ENCODE data around the gene SKIL.

Gene SKIL

GRCh38 chr3:170436697-170437096 is 79.2 kb downstream of the SKIL start:
- no peak for DNase-seq (ENCODE audit: low read depth in 4 of 4, low spot score in 1 of 4)

GRCh38 chr3:170437176-170437575 is 79.7 kb downstream of the SKIL start:
- no peak for DNase-seq (ENCODE audit: low read depth in 4 of 4, low spot score in 1 of 4)

GRCh38 chr3:170437696-170438407 is 80.3 kb downstream of the SKIL start:
- DNase-seq (ENCODE audit: low read depth in 4 of 4, low spot score in 1 of 4) = no peak

- DNase-seq (ENCODE audit: low read depth in 4 of 4, low spot score in 1 of 4) = no peak
These were observed 81.3 kb downstream of the SKIL start for GRCh38 chr3:170438836-170439235.

- DNase-seq (ENCODE audit: low read depth in 4 of 4, low spot score in 1 of 4) = no peak
These were observed 82.8 kb downstream of the SKIL start for GRCh38 chr3:170440344-170440743.

- no peak for DNase-seq (ENCODE audit: low read depth in 4 of 4, low spot score in 1 of 4)
These were observed 83.9 kb downstream of the SKIL start for GRCh38 chr3:170441412-170441811.

- DNase-seq (ENCODE audit: low read depth in 4 of 4, low spot score in 1 of 4) = no peak
These were observed 85.4 kb downstream of the SKIL start for GRCh38 chr3:170442947-170443346.

GRCh38 chr3:170443457-170443856 is 85.9 kb downstream of the SKIL start:
- no peak for DNase-seq (ENCODE audit: low read depth in 4 of 4, low spot score in 1 of 4)

All from stimulated activated CD4-positive, alpha-beta T cell treated with anti-CD3 and anti-CD28 coated beads, Interleukin-1b, Interleukin-23, amount 100 ng/mL, for 24 hours (primary cell).